Central memory CD4-positive, alpha-beta T cell (primary cell): Measurements from ENCODE around the gene CCDC150.
"Not testable (repeated sequence)": the region's sequence is repeated elsewhere in the genome, so short reads cannot be mapped to it uniquely, and the experiment has no call there.

Source experiments
- DNase-seq: peaks from one replicate; pipeline ENCODE4 v3.0.0; 2022

Gene CCDC150

GRCh38 chr2:196718419-196719109, 79.0 kb downstream of the CCDC150 start:
- DNase-seq = no peak

- no peak for DNase-seq
These were observed 79.8 kb downstream of the CCDC150 start for GRCh38 chr2:196719110-196719872.

DNA sequence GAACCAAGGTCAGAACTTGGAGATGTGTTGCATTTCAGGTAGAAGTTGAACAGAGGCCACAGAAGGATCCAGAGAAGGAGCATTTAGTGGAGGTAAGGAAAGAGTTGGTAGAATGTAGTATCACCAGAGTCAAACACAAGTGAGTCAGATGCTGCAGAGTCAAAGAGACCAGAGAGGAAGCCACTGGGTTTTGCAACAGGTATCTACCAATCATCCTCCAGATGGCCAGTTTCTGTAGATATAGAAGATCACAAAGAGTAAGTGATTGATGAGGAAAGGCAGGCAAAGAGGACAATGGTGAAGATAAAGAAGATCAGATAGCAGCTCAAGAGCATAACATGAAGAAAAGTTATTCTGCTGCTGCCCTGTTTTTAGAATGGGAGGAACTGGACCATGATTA, 84.1 kb downstream of the CCDC150 start:
- no peak for DNase-seq

DNA sequence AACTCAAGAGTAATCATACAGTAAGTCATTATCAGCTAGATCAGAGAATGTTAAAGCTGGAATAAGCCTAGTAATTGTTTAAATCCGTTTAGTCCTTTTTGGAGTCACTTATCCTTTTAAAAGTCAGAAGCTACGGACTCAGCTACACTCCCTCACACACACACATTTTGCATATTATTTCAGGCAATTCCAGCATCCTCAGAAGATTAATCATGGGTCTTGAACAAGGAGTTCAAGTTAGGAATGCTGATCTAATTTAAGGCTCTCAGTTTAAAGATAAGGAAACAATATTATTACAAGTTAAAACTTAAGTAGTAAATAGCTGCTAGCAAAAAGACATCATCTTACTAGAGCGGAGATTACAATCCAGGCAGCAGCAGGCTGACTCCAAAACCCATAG, 85.7 kb downstream of the CCDC150 start:
- DNase-seq = no peak

GRCh38 chr2:196725882-196726281, 86.4 kb downstream of the CCDC150 start:
- DNase-seq = no peak

GRCh38 chr2:196729418-196729817, 89.9 kb downstream of the CCDC150 start:
- no peak for DNase-seq

GRCh38 chr2:196736646-196737045, 97.1 kb downstream of the CCDC150 start:
- not testable (repeated sequence) for DNase-seq

- DNase-seq = no peak
These were observed 97.5 kb downstream of the CCDC150 start for GRCh38 chr2:196737046-196737445.

GRCh38 chr2:196739031-196739430, 99.5 kb downstream of the CCDC150 start:
- DNase-seq = no peak

DNA sequence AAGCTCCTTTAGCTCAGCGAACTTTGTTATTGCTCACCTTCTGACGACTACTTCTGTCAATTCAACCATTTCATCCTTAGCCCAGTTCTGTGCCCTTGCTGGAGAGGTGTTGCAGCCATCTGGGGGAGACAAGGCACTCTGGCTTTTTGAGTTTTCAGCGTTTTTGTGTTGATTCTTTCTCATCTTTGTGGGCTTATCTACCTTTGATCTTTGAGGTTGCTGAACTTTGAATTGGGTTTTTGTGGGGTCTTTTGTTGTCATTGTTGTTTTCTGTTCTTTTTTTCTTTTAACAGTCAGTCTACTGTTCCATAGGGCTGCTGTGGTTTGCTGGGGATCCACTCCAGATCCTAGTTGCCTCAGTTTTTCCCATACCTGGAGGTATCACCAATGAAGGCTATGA, 102.7 kb downstream of the CCDC150 start:
- DNase-seq = no peak

DNA sequence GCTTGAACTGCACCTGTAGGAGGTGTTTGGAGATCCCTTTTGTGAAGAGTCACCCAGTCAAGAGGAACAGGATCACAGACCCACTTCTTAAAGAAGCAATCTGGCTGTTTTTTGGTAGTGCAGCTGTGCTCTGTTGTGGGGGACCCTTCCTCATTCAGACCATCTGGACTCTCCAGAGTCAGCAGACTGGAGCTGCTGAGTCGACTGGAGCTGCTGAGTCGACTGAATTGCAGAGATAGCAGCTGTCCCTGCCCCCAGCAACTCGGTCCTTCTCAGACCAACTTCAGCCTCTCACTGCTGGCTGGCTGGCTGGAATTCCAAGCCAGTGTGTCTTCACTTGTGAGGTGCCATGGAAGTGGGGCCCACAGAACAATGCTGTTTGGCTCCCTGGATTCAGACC, 103.2 kb downstream of the CCDC150 start:
- no peak for DNase-seq

GRCh38 chr2:196743165-196743564, 103.7 kb downstream of the CCDC150 start:
- DNase-seq = no peak

GRCh38 chr2:196745711-196746110, 106.2 kb downstream of the CCDC150 start:
- no peak for DNase-seq

DNA sequence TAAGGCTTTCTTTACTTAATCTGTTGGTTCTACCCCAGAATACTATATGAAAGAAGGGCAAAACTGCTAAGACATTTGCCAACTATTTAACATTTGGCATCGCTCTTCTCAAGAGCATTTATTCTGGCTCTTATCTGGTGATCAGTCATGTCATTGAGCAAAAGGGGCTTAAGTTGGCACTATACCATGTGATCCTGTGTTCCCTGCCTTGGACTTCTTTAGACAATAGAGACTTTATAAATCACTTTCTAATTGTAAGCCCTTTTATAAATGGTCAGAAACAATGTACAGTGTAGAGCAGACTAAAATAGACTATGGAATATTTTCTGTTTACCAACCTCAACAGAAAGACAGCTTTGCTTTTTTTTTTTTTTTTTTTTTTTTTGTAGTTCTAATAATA, 107.9 kb downstream of the CCDC150 start:
- no peak for DNase-seq

GRCh38 chr2:196748123-196748522, 108.6 kb downstream of the CCDC150 start:
- DNase-seq = no peak

DNA sequence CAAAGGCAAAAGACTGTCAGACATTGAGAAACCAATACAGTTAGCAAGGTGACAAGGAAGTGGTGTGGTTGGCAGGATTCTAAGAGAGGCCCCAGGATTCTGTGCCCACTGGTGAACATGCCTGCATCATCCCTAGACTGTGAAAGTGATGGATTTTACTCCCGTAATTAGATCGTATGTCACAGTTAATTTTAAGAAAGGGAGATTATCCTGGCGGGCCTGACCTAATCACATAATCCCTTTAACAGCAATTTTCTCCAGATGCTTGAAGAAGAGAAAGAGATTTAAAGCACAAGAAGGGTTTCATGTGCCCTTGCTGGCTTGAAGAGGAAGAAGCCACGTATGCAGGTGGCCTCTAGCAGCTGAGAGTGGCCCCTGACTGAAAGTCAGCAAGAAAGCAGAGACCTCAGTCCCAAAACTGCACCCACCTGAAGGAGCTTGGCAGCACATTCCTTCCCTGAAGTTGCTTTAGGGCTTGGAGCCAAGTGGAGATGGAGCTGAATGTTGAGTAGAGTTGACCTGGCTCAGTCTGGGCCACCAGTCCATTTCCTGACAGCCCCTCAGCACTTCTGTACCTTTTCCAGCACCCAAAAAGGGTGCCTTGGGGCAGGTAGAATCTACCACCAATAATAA, 110.9 kb downstream of the CCDC150 start:
- DNase-seq = no peak

GRCh38 chr2:196750977-196751631, 111.6 kb downstream of the CCDC150 start:
- DNase-seq = peak; percentile 35

DNA sequence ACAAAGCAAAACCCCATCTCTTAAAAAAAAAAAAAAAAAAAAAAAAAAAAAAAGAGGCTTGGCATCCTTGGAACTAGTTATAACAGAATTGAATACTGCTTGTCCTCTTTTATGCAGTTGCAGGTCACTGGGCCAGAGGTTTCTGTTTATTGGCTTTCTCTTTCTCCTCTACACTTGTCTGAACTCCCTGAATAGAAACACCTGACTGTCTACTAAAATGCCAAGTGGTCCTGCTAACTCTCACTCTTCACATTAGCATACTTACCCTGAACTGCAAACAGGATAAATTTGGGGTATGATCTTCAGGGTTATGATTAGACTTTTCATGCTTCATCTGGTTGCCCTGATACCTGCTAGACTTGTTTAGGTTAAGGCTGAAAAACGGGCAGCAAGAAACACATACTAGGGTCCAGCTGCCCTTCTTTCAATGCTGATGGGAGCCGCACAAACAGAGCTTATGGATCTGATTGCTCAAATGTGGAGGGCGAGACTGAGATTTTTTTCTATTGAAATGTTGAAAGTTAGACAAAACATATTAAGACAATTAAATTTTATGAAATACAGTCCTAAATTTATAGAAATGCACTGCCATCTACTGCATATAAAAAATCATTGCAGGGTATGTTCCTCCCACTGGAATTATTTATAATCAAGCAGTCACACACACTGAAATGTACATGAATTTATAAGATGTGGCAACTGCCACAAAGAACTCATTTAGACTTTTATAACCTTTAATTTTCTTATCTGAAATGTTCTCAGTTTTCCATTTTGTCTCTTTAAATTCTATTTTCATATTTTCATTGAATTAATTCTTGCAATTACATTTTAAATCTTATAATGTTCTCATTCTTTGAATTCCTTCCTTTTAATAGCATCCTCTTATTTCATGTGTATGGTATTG, 119.2 kb downstream of the CCDC150 start:
- no peak for DNase-seq

GRCh38 chr2:196759378-196759706, 119.8 kb downstream of the CCDC150 start:
- no peak for DNase-seq

- no peak for DNase-seq
These were observed 127.6 kb downstream of the CCDC150 start for GRCh38 chr2:196767101-196767500.
